ENCODE results near the gene SMARCA1. TPM values are rescaled to one million over a fixed set of nuclear protein-coding genes. Genes with fewer than 3 reads are reported as not detected.

The SMARCA1 gene
- total RNA-seq, 2 donors from 2014 or later, result 34.0 to 56.6 TPM

DNA sequence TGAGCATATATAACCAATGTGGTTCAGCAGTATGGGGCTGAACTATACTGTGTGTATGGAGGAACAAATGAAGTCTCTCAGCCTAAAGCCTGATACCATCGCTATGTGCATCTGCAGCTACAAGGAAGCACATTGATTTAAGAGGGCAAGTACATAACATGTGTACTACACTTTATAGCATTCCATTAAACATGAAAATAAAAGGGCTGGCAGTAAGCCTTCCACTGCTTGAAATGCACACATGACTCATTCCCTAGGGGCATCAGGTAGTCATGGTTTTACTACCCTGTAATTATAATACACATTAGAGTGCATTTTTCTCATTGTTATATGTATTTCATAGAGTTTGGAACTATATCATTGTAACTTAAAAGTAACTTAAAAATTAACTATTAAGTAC lies 51.2 kb downstream of the SMARCA1 start:
- DNase-seq (ENCODE audit: low spot score), result no peak
- Histone ChIP-seq H3K27ac (no peak overlapping the region), H3K36me3 (no peaks in the 10 kb centered on the region), H3K4me1 (ENCODE audit: control insufficient read depth in 1 of 2, low read depth in 2 of 2) (no peaks in the 10 kb centered on the region), H3K27me3 (replicated peaks; ENCODE audit: insufficient read depth) (no peaks in the 10 kb centered on the region), H3K9me3 (no peaks in the 10 kb centered on the region), H3K4me3 (no peak overlapping the region)
- TF ChIP-seq, protein P1, sequence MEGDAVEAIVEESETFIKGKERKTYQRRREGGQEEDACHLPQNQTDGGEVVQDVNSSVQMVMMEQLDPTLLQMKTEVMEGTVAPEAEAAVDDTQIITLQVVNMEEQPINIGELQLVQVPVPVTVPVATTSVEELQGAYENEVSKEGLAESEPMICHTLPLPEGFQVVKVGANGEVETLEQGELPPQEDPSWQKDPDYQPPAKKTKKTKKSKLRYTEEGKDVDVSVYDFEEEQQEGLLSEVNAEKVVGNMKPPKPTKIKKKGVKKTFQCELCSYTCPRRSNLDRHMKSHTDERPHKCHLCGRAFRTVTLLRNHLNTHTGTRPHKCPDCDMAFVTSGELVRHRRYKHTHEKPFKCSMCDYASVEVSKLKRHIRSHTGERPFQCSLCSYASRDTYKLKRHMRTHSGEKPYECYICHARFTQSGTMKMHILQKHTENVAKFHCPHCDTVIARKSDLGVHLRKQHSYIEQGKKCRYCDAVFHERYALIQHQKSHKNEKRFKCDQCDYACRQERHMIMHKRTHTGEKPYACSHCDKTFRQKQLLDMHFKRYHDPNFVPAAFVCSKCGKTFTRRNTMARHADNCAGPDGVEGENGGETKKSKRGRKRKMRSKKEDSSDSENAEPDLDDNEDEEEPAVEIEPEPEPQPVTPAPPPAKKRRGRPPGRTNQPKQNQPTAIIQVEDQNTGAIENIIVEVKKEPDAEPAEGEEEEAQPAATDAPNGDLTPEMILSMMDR (IDR thresholded peaks at IDR 0.05), result no peak
- ATAC-seq (ENCODE audit: insufficient number of reproducible peaks, low FRiP score, low read depth), result no peak

DNA sequence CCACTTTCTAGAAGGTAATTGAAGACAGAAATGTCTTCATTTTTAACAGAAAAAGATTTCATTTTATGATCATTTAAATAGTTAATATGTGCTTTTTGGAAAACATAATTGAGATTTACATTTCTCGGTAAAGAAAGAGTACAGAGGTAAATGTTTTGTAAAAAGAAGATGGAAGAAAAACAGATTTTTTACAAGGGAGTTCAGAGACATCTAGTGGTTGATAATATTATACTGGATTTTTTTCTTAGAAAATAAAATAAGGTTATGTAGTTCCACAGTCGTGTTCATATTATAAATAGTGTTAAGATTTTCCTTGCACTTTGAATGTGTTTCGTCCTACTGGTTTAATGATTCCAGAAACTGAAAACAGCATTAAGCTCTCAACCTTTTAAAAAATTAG lies 60.6 kb downstream of the SMARCA1 start:
- Histone ChIP-seq H3K4me3 (no peak overlapping the region), H3K27ac (no peak overlapping the region), H3K9me3 (no peaks in the 10 kb centered on the region), H3K27me3 (replicated peaks; ENCODE audit: insufficient read depth) (no peaks in the 10 kb centered on the region), H3K36me3 (no peaks in the 10 kb centered on the region), H3K4me1 (ENCODE audit: control insufficient read depth in 1 of 2, low read depth in 2 of 2) (no peaks in the 10 kb centered on the region)
- no peak for ATAC-seq (ENCODE audit: insufficient number of reproducible peaks, low FRiP score, low read depth)
- DNase-seq (ENCODE audit: low spot score), result no peak
- TF ChIP-seq, protein P1 (IDR thresholded peaks at IDR 0.05), result no peak

DNA sequence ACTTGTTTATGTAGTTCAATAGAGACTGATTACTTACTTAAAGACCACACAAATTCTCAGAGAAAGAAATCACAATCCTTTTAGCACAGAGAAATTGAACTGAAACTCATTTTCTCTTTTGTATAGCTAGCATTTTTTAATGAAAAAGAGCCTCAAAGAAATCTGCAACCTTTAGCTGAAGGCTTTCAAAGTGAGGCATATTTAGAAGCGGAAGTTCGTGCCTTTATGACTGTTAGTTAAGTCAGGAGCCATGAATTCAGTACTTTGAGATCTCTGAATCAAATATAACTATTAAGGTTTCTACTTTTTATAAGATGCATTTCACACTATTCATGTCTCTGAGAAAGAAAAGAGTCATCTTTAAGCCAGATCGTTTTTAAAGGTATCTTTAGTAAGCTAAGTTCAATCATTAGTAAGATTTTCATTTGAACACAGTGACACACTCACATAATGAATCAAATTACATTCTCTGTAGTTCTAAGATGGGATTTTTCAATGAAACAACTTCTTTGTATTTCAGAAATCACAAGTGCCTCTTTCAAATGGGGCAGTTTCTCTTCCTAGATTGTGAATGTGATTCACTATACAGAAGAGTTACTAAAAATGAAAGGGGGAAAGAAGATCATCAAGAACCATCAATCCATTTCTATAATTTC lies 61.4 kb downstream of the SMARCA1 start:
- no peaks in the 10 kb centered on the region for H3K9me3 ChIP-seq
- H3K27me3 ChIP-seq (replicated peaks; ENCODE audit: insufficient read depth), result no peaks in the 10 kb centered on the region
- no peak overlapping the region for H3K27ac ChIP-seq
- TF ChIP-seq, protein P1 (IDR thresholded peaks at IDR 0.05), result no peak
- DNase-seq (ENCODE audit: low spot score), result no peak
- no peaks in the 10 kb centered on the region for H3K4me1 ChIP-seq (ENCODE audit: control insufficient read depth in 1 of 2, low read depth in 2 of 2)
- H3K4me3 ChIP-seq, result no peak overlapping the region
- no peak for ATAC-seq (ENCODE audit: insufficient number of reproducible peaks, low FRiP score, low read depth)
- H3K36me3 ChIP-seq, result no peaks in the 10 kb centered on the region

DNA sequence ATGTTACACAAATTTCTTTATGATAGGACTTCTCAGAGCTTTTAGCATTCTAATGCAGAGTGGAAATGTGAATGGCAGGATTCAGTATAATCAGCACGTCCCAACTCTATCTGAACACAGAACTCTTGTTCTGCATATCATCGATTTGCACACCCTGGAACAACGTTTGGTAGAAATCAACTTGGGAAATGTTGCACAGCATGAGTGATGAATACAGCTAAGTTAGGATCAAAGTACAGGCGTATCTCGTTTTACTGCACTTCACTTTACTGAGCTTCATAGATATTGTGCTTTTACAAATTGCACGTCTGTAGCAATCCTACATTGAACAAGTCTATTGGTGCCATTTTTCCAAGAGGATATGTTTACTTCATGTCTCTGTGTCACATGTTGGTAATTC lies 70.8 kb downstream of the SMARCA1 start:
- DNase-seq (ENCODE audit: low spot score), result no peak
- Histone ChIP-seq H3K36me3 (no peaks in the 10 kb centered on the region), H3K27ac (no peak overlapping the region), H3K4me1 (ENCODE audit: control insufficient read depth in 1 of 2, low read depth in 2 of 2) (no peaks in the 10 kb centered on the region), H3K9me3 (no peaks in the 10 kb centered on the region), H3K27me3 (replicated peaks; ENCODE audit: insufficient read depth) (no peaks in the 10 kb centered on the region), H3K4me3 (no peak overlapping the region)
- TF ChIP-seq, protein P1 (IDR thresholded peaks at IDR 0.05), result no peak
- ATAC-seq (ENCODE audit: insufficient number of reproducible peaks, low FRiP score, low read depth), result no peak

DNA sequence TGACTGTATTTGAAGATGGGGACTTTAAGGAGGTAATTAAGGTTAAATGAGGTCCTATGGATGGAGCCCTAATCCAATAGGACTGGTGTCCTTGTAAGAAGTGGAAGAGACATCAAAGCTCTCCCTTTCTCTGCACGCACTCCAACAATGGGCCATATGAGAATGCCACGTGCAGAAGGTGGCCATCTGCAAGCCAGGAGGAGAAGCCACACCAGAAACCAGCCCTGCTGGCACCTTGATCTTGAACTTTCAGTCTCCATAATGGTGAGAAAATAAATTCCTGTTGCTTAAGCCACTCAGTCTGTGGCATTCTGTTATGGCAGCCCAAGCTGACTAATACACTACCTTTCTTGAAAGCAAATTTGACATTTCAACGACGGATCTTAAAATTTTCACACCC lies 73.2 kb downstream of the SMARCA1 start:
- TF ChIP-seq, protein P1 (IDR thresholded peaks at IDR 0.05), result no peak
- DNase-seq (ENCODE audit: low spot score) (no peak), ATAC-seq (ENCODE audit: insufficient number of reproducible peaks, low FRiP score, low read depth) (no peak)
- Histone ChIP-seq H3K36me3 (no peaks in the 10 kb centered on the region), H3K27me3 (replicated peaks; ENCODE audit: insufficient read depth) (no peaks in the 10 kb centered on the region), H3K27ac (no peak overlapping the region), H3K9me3 (no peaks in the 10 kb centered on the region), H3K4me1 (ENCODE audit: control insufficient read depth in 1 of 2, low read depth in 2 of 2) (no peaks in the 10 kb centered on the region), H3K4me3 (no peak overlapping the region)

All from thoracic aorta (tissue), 2 donors.